Ovary (tissue), 3 donors: ENCODE data around the gene EPN3.

Experiments
- EP300 ChIP-seq: sonication (generic); formaldehyde crosslinking; IDR thresholded peaks from one replicate; pipeline ENCODE4 v1.6.1; 2017; ENCODE audit warnings: antibody characterized with exemption
- POLR2A ChIP-seq: fragments of 450-650 bp; IDR thresholded peaks from one replicate; pipeline ENCODE4 v1.6.1; 2017; ENCODE audit warnings: antibody characterized with exemption, mild to moderate bottlenecking, moderate library complexity
- TF ChIP-seq, protein P1 (sequence below), 3 donors: fragments of 450-650 bp in 2 of 3; fragments of 200-600 bp in 1 of 3; IDR thresholded peaks; one replicate each; pipeline versions ENCODE4 v1.5.1 to v1.8.0; 2016 to 2022; ENCODE audit warnings: antibody characterized with exemption in 3 of 3, mild to moderate bottlenecking in 1 of 3
- donor health status: DM: no; HTN: no; CAD: no.

DNA sequence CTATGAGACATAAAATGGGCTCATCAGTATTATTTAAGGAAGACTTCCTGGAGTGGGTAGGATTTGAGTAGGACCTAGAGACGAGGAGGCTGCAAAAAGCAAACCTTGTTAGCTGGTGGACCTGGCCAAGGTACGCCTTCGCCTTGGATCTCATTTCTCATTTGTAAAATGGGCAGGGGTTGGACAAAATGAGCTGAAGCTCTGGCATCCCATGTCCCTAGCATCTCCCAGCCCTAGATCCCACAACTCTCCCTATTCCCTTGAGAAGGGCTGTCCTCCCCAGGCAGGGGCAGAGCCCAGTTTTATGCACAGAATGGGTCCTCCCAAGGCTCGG is 14.1 kb downstream of the EPN3 start:
- TF ChIP-seq, protein P1, sequence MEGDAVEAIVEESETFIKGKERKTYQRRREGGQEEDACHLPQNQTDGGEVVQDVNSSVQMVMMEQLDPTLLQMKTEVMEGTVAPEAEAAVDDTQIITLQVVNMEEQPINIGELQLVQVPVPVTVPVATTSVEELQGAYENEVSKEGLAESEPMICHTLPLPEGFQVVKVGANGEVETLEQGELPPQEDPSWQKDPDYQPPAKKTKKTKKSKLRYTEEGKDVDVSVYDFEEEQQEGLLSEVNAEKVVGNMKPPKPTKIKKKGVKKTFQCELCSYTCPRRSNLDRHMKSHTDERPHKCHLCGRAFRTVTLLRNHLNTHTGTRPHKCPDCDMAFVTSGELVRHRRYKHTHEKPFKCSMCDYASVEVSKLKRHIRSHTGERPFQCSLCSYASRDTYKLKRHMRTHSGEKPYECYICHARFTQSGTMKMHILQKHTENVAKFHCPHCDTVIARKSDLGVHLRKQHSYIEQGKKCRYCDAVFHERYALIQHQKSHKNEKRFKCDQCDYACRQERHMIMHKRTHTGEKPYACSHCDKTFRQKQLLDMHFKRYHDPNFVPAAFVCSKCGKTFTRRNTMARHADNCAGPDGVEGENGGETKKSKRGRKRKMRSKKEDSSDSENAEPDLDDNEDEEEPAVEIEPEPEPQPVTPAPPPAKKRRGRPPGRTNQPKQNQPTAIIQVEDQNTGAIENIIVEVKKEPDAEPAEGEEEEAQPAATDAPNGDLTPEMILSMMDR (IDR thresholded peaks at IDR 0.05): no peak
- TF ChIP-seq EP300 (no peak), POLR2A (no peak)
